K562 (cell line): ENCODE measurements around the gene EZH2. TPM values are rescaled to one million over a fixed set of nuclear protein-coding genes. Genes with fewer than 3 reads are reported as not detected.

Source experiments
- ESRRA ChIP-seq: fragments of 450-650 bp; IDR thresholded peaks from 2 replicates; pipeline ENCODE4 v1.6.1; 2014; ENCODE audit warnings: low read depth, mild to moderate bottlenecking, moderate library complexity, borderline replicate concordance
- GATA2 ChIP-seq: sonication (generic); formaldehyde crosslinking; IDR thresholded peaks from 2 replicates; pipeline ENCODE4 v1.4.0; 2020; ENCODE audit warnings: mild to moderate bottlenecking, missing genetic modification reagents
- NCOA1 ChIP-seq: fragments of 450-650 bp; IDR thresholded peaks from 2 replicates; pipeline ENCODE4 v1.6.1; 2016; ENCODE audit warnings: low read depth
- NCOA2 ChIP-seq, 2 experiments: fragments of 450-650 bp; IDR thresholded peaks; 2 replicates each; pipeline ENCODE4 v1.6.1; 2018; ENCODE audit warnings: mild to moderate bottlenecking in 2 of 2, moderate library complexity in 1 of 2; ENCODE audit not compliant: partially characterized antibody in 2 of 2
- SREBF2 ChIP-seq: sonication (generic); formaldehyde crosslinking; IDR thresholded peaks from 2 replicates; pipeline ENCODE4 v1.4.0; 2020; ENCODE audit warnings: mild to moderate bottlenecking, missing genetic modification reagents
- ZFP30 ChIP-seq: fragments of 250-450 bp; sonication (Bioruptor Pico); IDR thresholded peaks from 2 replicates; pipeline ENCODE4 v1.8.0; 2022; ENCODE audit warnings: moderate library complexity, mild to moderate bottlenecking, inconsistent platforms, borderline replicate concordance
- ZNF431 ChIP-seq: sonication (generic); formaldehyde crosslinking; IDR thresholded peaks from 2 replicates; pipeline ENCODE4 v1.8.0; 2022; ENCODE audit warnings: mild to moderate bottlenecking, missing genetic modification reagents
- polyA plus RNA-seq, 8 experiments: library from polyadenylated mRNA; depleted of rRNA in 4 of 8; stranded (reverse) in 5 of 8; unstranded in 3 of 8; fragments of >200 nt; fragmentation: Nextera tagmentation in 2 of 8; fragmentation: Illumina TruSeq in 1 of 8; extraction: Ambion mirVana in 2 of 8; extraction: Trizol in 1 of 8; gene quantifications; 2 replicates each; pipeline versions ENCODE4 v1.2.1 to v1.2.3, GENCODE V29; 2011 to 2014; ENCODE audit warnings: inconsistent platforms in 1 of 8, missing spikeins in 1 of 8
- total RNA-seq, 7 experiments: library from RNA; depleted of rRNA in 6 of 7; stranded (reverse); fragments of >200 nt in 6 of 7; fragmentation: Illumina TruSeq in 2 of 7; extraction: Trizol in 2 of 7; gene quantifications; 2 replicates each; pipeline versions ENCODE4 v1.2.1 to v1.2.3, GENCODE V29; 2011 to 2021; ENCODE audit warnings: low replicate concordance in 1 of 7
- TF ChIP-seq, protein P1 (sequence below): fragments of 200-800 bp; sonication (Bioruptor generic); IDR thresholded peaks from 2 replicates; pipeline ENCODE4 v1.6.1; 2017; ENCODE audit warnings: missing genetic modification characterization, missing compliant biosample characterization
- TF ChIP-seq, protein P2 (sequence below): sonication (generic); formaldehyde crosslinking; IDR thresholded peaks from 2 replicates; pipeline ENCODE4 v1.8.1; 2022; ENCODE audit warnings: missing genetic modification reagents
- TF ChIP-seq, protein P3 (sequence below): sonication (generic); formaldehyde crosslinking; IDR thresholded peaks from 2 replicates; pipeline ENCODE4 v1.8.0; 2022; ENCODE audit warnings: missing genetic modification reagents, mild to moderate bottlenecking, borderline replicate concordance

EZH2 gene
- total and polyA plus RNA-seq, 9 of the 15 experiments (the other 6 are each of a cell fraction or from before 2014, with no cell fraction given) = 48.7 to 175 (median 98.6) TPM

DNA sequence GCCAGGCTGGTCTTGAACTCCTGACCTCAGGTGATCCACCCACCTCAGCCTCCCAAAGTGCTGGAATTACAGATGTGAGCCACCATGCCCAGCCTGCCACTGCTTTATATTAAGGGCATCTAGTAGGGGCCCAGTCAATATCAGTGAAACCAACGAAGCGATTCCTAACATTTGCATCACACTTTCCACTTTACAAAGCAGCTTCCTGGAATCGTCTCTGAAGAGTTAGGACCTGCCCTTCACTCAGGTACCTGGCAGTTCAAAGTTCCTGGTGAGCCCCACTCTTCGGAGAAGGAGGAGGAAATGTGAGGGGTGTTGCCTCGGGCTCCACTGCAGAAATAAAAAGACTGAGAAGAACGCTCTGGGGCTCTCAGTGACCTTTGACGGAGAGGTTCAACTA lies 31.1 kb upstream of the EZH2 start (continued):
- TF ChIP-seq, protein P1, sequence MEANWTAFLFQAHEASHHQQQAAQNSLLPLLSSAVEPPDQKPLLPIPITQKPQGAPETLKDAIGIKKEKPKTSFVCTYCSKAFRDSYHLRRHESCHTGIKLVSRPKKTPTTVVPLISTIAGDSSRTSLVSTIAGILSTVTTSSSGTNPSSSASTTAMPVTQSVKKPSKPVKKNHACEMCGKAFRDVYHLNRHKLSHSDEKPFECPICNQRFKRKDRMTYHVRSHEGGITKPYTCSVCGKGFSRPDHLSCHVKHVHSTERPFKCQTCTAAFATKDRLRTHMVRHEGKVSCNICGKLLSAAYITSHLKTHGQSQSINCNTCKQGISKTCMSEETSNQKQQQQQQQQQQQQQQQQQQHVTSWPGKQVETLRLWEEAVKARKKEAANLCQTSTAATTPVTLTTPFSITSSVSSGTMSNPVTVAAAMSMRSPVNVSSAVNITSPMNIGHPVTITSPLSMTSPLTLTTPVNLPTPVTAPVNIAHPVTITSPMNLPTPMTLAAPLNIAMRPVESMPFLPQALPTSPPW (CRISPR knock-in tag) = no peak
- TF ChIP-seq NCOA2 (IDR thresholded peaks at IDR 0.05; ENCODE audit: partially characterized antibody in 2 of 2) = no peak
- TF ChIP-seq SREBF2 (CRISPR knock-in tag) = no peak
- no peak for TF ChIP-seq ZNF431 (CRISPR knock-in tag)
- TF ChIP-seq GATA2 (CRISPR knock-in tag) = no peak
- TF ChIP-seq NCOA1 = no peak
- TF ChIP-seq, protein P2, sequence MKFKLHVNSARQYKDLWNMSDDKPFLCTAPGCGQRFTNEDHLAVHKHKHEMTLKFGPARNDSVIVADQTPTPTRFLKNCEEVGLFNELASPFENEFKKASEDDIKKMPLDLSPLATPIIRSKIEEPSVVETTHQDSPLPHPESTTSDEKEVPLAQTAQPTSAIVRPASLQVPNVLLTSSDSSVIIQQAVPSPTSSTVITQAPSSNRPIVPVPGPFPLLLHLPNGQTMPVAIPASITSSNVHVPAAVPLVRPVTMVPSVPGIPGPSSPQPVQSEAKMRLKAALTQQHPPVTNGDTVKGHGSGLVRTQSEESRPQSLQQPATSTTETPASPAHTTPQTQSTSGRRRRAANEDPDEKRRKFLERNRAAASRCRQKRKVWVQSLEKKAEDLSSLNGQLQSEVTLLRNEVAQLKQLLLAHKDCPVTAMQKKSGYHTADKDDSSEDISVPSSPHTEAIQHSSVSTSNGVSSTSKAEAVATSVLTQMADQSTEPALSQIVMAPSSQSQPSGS (CRISPR knock-in tag) = no peak
- no peak for TF ChIP-seq ZFP30 (CRISPR knock-in tag)
- no peak for TF ChIP-seq ESRRA
- TF ChIP-seq, protein P3, sequence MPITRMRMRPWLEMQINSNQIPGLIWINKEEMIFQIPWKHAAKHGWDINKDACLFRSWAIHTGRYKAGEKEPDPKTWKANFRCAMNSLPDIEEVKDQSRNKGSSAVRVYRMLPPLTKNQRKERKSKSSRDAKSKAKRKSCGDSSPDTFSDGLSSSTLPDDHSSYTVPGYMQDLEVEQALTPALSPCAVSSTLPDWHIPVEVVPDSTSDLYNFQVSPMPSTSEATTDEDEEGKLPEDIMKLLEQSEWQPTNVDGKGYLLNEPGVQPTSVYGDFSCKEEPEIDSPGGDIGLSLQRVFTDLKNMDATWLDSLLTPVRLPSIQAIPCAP = no peak
